GM19328 (cell line): ENCODE results near the gene KCNMA1.
"Not testable (repeated sequence)": the region's sequence is repeated elsewhere in the genome, so short reads cannot be mapped to it uniquely, and the experiment has no call there.

Experiments
- ATAC-seq: cut with Tn5 transposase; IDR thresholded peaks from one replicate; pipeline ENCODE4 v1.9.1; 2021; ENCODE audit warnings: mild to moderate bottlenecking, moderate library complexity; ENCODE audit not compliant: unreplicated experiment

KCNMA1 gene

GRCh38 chr10:77664696-77665095 lies 27.1 kb upstream of the KCNMA1 start:
- no peak for ATAC-seq

- no peak for ATAC-seq
Observed at GRCh38 chr10:77664008-77664407, 26.4 kb upstream of the KCNMA1 start.

DNA sequence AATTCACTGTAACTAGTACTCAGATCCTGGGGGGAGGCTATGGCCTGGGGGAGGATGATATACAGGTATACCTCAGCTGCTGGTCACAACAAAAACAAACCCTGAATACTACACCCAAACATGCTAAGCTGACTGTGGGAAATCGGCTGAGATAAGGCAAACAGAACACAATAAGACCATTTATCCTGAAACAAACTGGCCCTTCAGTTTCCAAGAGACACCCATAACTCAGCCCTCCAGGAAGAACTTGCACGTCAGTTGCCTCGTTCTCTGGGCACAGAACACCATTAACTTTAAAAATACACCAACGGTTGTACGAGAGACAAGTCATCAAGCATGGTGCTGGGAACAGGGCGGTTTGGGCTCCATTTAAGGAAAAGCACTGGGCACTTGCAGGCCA lies 24.1 kb upstream of the KCNMA1 start:
- ATAC-seq = no peak

DNA sequence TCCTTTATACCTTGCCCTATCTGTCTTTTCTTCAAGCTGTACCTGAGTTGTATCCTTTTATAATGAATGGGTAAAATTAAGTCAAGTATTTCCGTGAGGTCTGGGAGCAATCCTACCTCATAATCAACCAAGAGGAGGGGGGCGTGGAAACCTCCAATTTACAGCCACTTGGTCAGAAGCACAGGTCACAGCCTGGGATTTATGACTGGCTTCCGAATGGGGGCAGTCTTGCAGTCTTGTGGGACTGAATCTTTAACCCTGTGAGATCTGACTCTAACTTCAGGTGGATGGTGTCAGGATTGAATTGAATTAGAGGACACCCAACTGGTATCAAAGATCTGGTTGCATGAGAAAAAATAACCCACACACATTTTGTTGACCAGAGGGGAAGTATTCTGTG lies 23.5 kb upstream of the KCNMA1 start:
- ATAC-seq = no peak

DNA sequence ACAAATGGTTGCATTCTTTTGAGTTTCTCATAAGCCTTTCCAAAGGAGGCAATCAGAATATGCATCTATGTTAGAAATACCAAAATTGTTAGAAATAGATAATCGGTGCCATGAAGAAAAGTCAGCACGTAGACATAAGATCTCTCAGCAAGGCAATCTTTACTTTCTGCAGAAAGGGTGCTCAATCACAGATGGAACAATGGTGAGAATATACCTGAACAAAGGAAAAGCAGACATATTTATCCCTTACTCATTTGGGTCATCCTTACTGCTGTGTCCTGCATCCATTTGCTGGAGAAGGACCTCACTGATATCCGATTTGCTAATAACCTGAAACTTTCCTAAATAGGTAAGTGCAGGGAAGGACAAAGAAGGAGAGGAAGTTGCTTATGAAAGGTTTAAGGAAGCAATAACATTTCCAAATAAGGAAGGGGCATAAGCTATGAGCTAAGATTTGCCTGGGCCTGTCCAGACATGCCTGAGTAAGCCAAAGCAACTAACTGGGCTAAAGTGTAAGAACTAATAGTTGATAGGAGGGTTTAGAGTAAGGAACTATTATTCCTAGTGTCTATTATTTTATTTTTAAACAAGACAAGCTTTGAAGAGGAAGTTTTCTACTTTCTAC lies 21.6 kb upstream of the KCNMA1 start:
- ATAC-seq = not testable (repeated sequence)

GRCh38 chr10:77653210-77653609 lies 15.6 kb upstream of the KCNMA1 start:
- ATAC-seq = no peak

GRCh38 chr10:77649333-77650331 lies 12.0 kb upstream of the KCNMA1 start:
- ATAC-seq = no peak

GRCh38 chr10:77648472-77648871 lies 10.9 kb upstream of the KCNMA1 start:
- ATAC-seq = no peak

- no peak for ATAC-seq
Observed at GRCh38 chr10:77647543-77648293, 10.1 kb upstream of the KCNMA1 start.

DNA sequence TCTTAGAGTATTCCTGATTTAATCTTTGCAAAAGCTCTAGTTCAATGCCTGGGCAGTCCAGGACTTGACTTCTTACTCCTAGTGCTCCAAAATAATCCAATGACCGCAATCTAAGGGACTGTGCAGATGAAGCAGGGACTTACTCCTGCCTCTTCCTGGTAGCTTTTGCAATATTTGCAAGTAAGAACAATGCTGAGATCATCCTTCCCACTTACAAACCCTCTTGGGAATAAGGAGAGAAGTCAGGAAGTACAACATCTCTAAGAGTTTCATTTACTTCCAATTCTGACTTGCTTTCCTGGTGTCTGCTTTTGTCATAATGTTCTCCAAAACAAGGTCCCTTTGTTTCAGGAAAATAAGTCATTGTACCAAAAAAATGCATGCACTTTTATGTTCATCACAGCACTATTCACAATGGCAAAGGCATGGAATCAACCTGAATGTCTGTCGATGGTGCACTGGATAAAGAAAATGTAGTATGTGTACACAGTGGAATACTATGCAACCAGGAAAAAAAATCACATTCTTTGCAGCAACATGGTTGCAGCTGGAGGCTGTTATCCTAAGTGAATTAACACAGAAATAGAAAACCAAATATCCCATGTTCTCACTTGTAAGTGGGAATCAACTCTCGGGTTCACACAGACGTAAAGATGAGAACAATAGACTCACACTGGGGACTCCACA lies 7.1 kb upstream of the KCNMA1 start:
- ATAC-seq = no peak

DNA sequence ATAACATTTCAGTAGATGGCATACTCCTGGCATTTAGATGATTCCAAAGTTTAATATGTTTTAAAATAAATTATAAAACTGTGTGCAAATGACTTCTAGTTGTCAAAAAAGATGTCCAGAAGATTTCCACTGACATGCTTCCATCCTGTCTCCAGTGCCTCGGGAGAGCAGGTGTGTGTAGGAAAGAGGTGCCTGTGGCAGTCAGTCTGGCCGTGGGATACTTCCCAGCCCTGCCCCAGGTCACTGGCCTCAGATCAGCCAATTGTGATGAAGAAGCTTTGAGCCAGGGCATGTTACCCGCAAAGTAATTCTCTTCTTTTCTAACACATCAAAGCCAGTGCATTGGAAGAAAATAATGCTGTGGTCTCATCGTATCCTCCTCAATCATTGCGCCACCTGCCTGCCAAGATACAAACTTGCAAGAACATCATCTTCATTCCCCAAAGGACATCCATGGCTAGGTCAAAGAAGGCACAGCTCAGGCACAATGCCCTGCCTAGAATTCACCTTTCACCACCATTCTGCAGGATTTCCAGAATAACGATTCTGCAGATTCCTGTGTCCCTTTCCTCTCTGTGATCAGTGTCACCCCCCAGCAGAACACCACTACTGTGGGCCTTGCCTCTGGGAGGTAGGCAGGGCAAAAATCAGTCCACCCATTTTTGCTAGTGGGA lies 6.3 kb upstream of the KCNMA1 start:
- no peak for ATAC-seq

- no peak for ATAC-seq
Observed at GRCh38 chr10:77641788-77642397, 4.3 kb upstream of the KCNMA1 start.

DNA sequence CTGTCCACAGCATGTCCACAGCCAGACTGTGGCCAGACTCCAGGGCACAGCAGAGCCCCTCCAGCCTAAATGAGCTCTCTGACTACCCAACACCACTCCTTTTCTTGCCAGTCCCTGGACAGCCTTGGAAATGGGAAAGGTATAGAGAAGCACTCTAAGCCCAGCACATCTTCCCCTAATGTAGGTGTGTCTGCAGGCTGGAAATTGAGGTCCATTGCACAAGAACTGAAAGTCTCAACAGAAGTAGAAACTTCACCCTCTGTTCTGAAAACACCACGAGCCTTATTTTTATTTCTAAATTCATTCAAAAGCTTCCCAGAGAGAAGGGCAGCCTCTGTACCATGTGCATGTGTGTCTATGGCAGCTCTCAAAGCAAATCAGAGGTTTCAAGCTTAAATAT lies 3.7 kb upstream of the KCNMA1 start:
- ATAC-seq = no peak

DNA sequence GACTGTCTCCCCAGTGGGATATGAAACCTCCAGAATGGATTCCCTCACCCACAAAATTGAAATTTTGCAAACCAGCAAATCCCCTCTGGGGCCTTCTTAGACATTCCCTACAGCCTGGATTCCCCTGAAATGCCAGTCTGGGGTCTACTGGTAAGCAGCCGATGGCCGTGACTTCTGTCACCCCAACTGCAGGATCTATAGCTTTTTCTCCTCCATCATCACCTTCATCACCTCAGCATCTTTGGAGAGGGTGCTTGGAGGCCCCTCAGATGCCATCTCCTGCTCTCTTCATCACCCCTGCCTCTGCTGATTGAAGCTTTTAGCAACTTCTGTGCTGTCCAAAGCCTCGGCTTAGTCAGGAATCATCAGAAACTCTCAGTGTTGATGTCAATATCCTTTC lies 2.6 kb upstream of the KCNMA1 start:
- no peak for ATAC-seq

GRCh38 chr10:77639756-77640155 lies 2.1 kb upstream of the KCNMA1 start:
- no peak for ATAC-seq

GRCh38 chr10:77638321-77639101 lies 903 bp upstream of the KCNMA1 start:
- ATAC-seq = no peak

- ATAC-seq = no peak
Observed at GRCh38 chr10:77636967-77637531, 559 bp downstream of the KCNMA1 start.

DNA sequence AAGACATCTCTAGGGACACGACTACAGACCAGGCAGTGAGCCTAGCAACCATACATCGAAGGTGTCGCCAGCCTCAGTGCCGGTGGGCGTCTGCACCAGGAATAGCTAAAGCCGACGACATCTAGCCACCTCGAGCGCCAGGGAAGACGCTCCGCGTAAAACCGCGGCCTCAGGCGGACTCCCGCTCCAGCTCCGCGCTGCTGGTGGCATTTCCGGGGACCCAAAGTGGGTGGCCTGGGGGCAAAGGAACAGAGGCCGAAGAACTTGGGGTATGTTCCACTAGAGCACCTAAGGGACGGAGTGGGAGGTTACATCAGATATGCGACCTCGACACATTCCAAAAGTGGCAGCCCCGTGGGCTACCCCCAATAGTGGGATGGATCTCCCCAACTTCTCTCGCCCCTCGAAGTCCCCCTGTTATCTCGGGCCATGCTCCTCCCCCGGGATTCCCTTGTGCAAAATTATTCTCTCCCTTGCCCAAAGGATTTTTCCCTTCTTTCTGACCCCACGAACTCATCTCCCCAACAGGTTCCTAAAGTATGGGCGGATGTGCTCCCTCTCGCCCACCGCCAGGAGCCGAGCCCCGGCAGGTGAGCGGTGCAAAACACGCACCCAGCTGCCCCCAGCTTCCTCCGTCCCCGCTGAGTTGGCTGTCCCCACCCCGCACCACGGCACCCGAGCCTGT lies 1.2 kb downstream of the KCNMA1 start:
- no peak for ATAC-seq
